ENCODE measurements around the gene DIAPH1.

DIAPH1 gene

GRCh38 chr5:141618804-141619554 lies at the start of gene DIAPH1:
Gene DIAPH1 (minus strand): TSS chr5:141619000. CDS start chr5:141618914, 86 bp downstream.
- in situ Hi-C loops (cut with MboI; ENCODE audit: low sequenced_read_pairs), result no loop called here

- in situ Hi-C loops (cut with MboI; ENCODE audit: low sequenced_read_pairs), result no loop called here
These were observed 47.5 kb upstream of the DIAPH1 start for GRCh38 chr5:141665995-141666940.

- in situ Hi-C loops (cut with MboI; ENCODE audit: low sequenced_read_pairs), result no loop called here
These were observed 46.1 kb upstream of the DIAPH1 start for GRCh38 chr5:141664733-141665461.

DNA sequence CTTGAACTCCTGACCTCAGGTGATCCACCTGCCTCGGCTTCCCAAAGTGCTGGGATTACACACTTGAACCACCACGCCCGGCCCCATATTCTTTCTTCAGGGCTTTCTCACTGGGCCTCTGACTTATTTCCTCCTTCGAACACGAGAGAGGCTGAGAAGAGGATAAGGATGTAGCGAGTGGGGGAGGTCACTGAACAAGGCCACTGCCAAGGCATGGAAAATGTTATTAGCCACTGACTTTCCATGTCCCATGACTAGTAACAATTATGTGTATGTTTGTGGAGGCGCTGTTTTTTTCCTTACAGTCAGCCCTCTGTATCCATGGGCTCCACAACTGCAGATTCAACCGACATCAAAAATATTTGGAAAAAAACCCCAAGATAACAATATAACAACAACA lies 44.7 kb upstream of the DIAPH1 start:
- in situ Hi-C loops (cut with MboI; ENCODE audit: low sequenced_read_pairs), result no loop called here

DNA sequence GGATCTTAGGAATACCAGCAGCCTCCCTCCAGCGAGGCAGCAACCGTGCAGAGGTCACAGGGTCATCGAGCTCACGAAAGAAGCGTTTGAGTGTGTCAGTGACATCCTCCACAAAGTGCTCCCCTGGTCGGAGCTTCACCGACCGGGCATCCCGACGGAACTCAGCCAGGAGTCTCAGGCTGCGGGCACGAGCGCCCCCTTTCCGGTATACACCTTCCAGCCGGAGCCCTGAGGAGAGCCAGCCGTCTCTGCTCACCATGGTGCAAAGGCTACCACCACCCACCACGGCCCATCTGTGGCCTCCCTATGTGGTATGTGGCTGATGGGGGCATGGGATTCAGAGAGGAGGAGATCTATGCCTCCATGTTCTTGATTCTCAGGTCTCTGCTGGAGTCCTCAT lies 43.2 kb upstream of the DIAPH1 start:
- in situ Hi-C loops (cut with MboI; ENCODE audit: low sequenced_read_pairs), result no loop called here

- in situ Hi-C loops (cut with MboI; ENCODE audit: low sequenced_read_pairs), result no loop called here
These were observed 39.2 kb upstream of the DIAPH1 start for GRCh38 chr5:141657937-141658545.

DNA sequence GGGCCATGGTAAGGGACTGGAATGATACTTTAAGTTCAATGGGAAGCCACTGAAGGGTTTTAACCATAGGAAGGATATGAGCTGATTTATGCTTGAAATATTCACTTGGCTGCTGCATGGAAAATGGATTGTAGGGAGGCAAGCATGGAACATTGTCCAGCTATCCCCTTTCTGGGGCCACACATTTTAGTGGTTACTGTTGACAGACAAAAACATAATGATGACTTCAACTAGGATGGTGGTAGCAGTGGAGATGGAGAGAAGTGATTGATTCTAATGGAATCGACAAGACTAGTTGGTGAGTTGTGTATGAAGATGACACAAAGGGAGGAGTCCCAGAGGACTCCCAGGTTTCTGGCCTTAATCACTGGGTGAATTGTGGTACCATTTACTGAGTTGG lies 38.6 kb upstream of the DIAPH1 start:
- in situ Hi-C loops (cut with MboI; ENCODE audit: low sequenced_read_pairs), result no loop called here

GRCh38 chr5:141656396-141656795 lies 37.6 kb upstream of the DIAPH1 start:
- in situ Hi-C loops (cut with MboI; ENCODE audit: low sequenced_read_pairs), result no loop called here

DNA sequence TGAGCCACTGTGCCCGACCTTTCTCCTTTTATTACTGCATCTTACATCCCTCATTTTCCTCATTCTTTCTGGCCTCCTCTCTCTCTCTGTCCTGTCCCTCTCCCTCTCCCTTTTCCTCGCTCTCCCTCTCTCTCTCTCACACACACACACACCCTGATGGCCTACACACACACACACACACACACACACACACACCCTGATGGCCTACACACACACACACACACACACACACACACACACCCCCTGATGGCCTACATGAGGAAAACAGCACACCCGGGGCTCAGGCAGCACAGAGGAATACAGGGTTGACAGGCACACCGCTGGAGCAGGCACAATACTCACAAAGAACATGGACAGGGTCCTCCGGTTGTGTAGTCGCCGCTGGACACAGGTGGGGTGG lies 36.2 kb upstream of the DIAPH1 start:
- in situ Hi-C loops (cut with MboI; ENCODE audit: low sequenced_read_pairs), result no loop called here

- in situ Hi-C loops (cut with MboI; ENCODE audit: low sequenced_read_pairs), result no loop called here
These were observed 35.5 kb upstream of the DIAPH1 start for GRCh38 chr5:141654298-141654697.

DNA sequence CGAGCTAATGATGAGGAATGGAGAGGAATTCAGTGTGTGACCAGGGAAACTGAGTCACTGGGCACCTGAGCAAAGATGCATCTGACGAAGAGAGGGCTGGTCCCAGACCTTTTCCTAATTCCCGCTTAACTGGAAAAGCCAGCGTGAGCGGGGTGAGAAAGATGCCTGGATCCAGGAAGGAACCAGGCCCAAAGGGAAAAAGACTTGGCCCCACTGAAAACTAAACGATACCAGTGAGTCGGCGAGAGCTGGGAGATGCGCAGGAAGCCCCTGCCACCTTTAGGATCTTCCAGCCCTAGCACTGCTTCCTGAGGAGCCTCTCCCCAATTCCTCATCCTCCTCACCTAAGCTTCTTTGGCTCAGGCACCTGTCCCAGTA lies 32.9 kb upstream of the DIAPH1 start:
- in situ Hi-C loops (cut with MboI; ENCODE audit: low sequenced_read_pairs), result no loop called here

GRCh38 chr5:141650851-141651727 lies 32.3 kb upstream of the DIAPH1 start, which contains the start of gene FCHSD1:
Gene FCHSD1 (minus strand): TSS chr5:141651418. CDS start chr5:141651368, 50 bp downstream.
- in situ Hi-C loops (cut with MboI; ENCODE audit: low sequenced_read_pairs), result no loop called here

DNA sequence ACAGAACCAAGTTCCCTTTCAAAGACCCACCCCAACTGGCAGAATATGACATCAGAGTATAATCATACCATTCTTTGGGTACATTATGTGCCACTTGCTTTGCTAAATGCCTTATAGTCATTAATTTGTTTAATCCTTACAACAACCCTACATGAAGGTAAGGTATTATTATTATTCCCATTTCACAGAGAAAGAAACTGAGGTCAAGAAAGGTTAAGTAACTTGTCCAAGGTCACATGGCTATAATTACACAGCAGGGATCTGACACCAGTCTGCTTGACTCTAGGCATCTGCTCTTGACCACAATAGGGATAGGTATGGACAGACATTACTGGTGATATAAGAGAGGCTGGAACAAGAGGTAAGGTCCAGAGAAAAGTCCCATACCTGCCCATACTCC lies 31.2 kb upstream of the DIAPH1 start:
- in situ Hi-C loops (cut with MboI; ENCODE audit: low sequenced_read_pairs), result no loop called here

- in situ Hi-C loops (cut with MboI; ENCODE audit: low sequenced_read_pairs), result no loop called here
These were observed 30.4 kb upstream of the DIAPH1 start for GRCh38 chr5:141649056-141649688.

DNA sequence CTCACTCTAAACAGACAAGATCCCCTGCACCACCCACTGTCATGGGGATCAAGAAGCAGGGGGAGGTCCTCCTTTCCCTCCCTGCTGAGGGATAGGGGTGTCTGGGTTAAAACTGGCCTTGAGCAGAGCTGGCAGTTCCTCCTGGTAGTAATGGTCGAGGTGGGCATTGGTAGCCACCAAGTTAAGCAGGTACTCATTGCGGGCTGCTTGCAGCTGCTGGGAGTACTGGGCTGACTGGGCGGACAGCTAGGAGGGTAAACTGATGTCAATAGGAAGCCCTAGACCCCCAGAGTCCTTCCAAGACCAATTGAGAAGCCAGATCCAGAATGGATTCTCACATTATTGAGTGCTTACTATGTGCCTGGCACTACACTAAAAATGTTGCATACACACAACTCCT lies 29.1 kb upstream of the DIAPH1 start:
- in situ Hi-C loops (cut with MboI; ENCODE audit: low sequenced_read_pairs), result no loop called here

DNA sequence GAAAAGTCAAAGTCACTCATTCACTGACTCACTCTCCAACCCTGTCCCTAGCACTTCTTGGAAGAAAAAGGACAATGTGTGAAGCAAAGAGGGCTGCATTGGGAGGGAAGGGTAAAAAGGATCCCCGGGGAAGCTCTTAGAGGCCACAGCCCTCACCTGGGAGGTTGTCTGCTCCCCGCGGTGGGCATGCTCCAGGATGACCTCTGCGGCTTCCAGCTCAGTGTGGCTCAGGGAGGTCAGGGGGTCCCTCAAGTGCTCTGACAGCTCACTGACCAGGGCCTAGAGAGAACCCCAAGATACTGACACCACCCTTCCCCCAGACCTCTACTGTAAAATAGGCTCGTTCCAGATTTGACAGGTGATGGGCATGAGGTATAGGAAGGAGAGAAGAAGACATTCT lies 28.4 kb upstream of the DIAPH1 start:
- in situ Hi-C loops (cut with MboI; ENCODE audit: low sequenced_read_pairs), result no loop called here

DNA sequence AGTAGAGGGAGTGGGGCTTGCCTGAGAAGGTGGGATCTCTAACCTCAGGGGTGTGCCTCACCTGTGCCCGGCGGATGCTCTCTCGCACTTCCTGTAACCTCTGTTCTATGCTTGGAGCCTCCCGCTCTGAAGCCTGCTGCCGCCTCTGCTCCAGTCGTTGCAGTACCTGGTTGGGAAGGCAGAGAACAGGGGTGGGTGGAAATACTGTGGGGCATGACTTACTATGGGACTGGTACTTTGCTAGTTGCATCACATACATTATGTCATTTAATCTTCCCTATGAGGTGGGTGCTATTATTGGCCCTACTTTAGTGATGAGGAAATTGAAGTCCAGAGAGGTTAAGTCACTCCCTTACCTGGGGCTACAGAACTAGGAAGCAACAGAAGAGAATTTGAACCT lies 27.2 kb upstream of the DIAPH1 start:
- in situ Hi-C loops (cut with MboI; ENCODE audit: low sequenced_read_pairs), result no loop called here

- in situ Hi-C loops (cut with MboI; ENCODE audit: low sequenced_read_pairs), result no loop called here
These were observed 23.0 kb upstream of the DIAPH1 start for GRCh38 chr5:141641634-141642267.

GRCh38 chr5:141640698-141641097 lies 21.9 kb upstream of the DIAPH1 start:
- in situ Hi-C loops (cut with MboI; ENCODE audit: low sequenced_read_pairs), result no loop called here
